ENCODE results near the gene CAMK2A. TPM values are rescaled to one million over a fixed set of nuclear protein-coding genes. Genes with fewer than 3 reads are reported as not detected.

The CAMK2A gene
- total RNA-seq, 1 experiment from 2014 or later: 0.13 TPM

DNA sequence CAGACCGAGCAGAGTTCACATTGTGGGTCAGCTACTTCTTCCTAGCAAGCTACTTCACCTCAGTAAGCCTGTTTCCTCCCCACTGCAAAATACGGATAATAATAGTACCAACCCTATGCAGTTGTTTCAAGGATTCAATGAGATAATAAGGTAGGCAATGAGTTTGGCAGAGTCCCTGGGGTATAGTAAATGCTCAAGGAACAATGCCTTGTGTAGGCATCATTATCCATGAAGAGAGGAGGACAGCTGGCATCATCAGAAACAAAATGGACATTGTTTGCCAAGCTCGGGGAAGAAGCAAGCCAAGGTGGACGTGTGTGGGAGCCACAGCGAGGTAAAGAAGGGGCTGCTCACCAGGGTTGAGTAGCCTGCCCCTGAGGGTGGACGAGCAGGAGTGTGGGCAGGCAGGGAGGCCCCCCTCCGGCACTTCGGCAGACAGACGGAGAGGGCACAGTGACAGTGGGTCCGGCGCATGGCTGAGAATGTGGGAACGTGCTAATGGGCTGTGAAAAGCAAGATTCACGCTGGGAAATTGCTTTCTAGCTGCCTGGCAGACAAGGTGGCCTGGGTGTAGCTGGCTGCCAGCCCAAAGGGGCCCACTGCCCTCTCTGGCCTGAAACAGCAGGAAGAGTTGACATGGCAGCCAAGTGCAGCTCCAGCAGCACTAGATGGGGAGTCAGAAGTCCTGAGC lies 10.1 kb downstream of the CAMK2A start:
- CTCF ChIA-PET: interaction anchor here (1.4 kb wide), 1 partner anchor 71 kb away, joined by 3 read pairs; no protein-coding TSS in a partner anchor
- Histone ChIP-seq H3K4me1 (replicated peaks; ENCODE audit: insufficient read depth) (no peaks in the 10 kb centered on the region), H2AFZ (no peak overlapping the region), H3K4me2 (no peak overlapping the region), H3K9me2 (ENCODE audit: insufficient read depth) (no peaks in the 10 kb centered on the region), H3F3A (ENCODE audit: insufficient read depth, low read depth) (no peaks in the 10 kb centered on the region), H3K36me3 (ENCODE audit: low read depth) (no peaks in the 10 kb centered on the region), H3K79me2 (ENCODE audit: low read depth) (no peaks in the 10 kb centered on the region), H3K9me3 (ENCODE audit: insufficient read depth, low read depth) (no peaks in the 10 kb centered on the region), H3K27ac (no peak overlapping the region), H3K27me3 (ENCODE audit: insufficient read depth, low read depth) (no peaks in the 10 kb centered on the region), H3K4me3 (no peak overlapping the region), H4K20me1 (ENCODE audit: insufficient read depth) (no peaks in the 10 kb centered on the region)
- intact Hi-C loops (cut with micrococcal nuclease; ENCODE audit: unreplicated experiment): no loop called here
- DNase-seq: peak in 1 of 2 experiments; percentile 23
- no peak for TF ChIP-seq EZH2 (IDR thresholded peaks at IDR 0.05; ENCODE audit: low read depth)
- TF ChIP-seq, protein P1, sequence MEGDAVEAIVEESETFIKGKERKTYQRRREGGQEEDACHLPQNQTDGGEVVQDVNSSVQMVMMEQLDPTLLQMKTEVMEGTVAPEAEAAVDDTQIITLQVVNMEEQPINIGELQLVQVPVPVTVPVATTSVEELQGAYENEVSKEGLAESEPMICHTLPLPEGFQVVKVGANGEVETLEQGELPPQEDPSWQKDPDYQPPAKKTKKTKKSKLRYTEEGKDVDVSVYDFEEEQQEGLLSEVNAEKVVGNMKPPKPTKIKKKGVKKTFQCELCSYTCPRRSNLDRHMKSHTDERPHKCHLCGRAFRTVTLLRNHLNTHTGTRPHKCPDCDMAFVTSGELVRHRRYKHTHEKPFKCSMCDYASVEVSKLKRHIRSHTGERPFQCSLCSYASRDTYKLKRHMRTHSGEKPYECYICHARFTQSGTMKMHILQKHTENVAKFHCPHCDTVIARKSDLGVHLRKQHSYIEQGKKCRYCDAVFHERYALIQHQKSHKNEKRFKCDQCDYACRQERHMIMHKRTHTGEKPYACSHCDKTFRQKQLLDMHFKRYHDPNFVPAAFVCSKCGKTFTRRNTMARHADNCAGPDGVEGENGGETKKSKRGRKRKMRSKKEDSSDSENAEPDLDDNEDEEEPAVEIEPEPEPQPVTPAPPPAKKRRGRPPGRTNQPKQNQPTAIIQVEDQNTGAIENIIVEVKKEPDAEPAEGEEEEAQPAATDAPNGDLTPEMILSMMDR (conservative IDR thresholded peaks at IDR 0.05): no peak
- POLR2A ChIA-PET (ENCODE audit: unreplicated experiment): interaction anchor here (0.6 kb wide), 1 partner anchor 45 kb away, joined by 4 read pairs; no protein-coding TSS in a partner anchor
- BruUV-seq (replicated peaks): no TSS peak

DNA sequence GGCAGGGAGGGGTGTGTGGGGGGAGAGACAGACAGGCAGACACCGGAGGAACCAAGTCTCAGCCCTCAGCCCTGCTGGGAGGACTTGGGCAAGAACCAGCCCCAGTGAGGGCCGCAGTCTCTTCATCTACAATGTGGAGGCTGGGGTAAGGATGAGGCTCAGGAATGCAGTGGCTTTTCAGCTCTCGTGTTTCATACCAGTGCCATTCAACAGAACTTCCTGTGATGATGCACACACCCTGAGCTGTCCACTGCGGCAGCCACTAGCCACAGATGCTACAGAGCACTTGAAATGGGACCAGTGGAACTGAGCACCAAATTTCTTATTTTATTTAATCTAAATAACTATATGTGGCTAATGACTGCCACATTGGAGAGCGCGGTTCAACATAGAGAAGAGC lies 10.7 kb downstream of the CAMK2A start:
- Histone ChIP-seq H3K4me3 (no peak overlapping the region), H3K79me2 (ENCODE audit: low read depth) (no peaks in the 10 kb centered on the region), H3K36me3 (ENCODE audit: low read depth) (no peaks in the 10 kb centered on the region), H4K20me1 (ENCODE audit: insufficient read depth) (no peaks in the 10 kb centered on the region), H2AFZ (no peak overlapping the region), H3K27ac (no peak overlapping the region), H3K4me1 (replicated peaks; ENCODE audit: insufficient read depth) (no peaks in the 10 kb centered on the region), H3K27me3 (ENCODE audit: insufficient read depth, low read depth) (no peaks in the 10 kb centered on the region), H3K9me2 (ENCODE audit: insufficient read depth) (no peaks in the 10 kb centered on the region), H3K4me2 (no peak overlapping the region), H3F3A (ENCODE audit: insufficient read depth, low read depth) (no peaks in the 10 kb centered on the region), H3K9me3 (ENCODE audit: insufficient read depth, low read depth) (no peaks in the 10 kb centered on the region)
- BruUV-seq (replicated peaks): no TSS peak
- intact Hi-C loops (cut with micrococcal nuclease; ENCODE audit: unreplicated experiment): no loop called here
- TF ChIP-seq, protein P1 (conservative IDR thresholded peaks at IDR 0.05): no peak
- TF ChIP-seq EZH2 (IDR thresholded peaks at IDR 0.05; ENCODE audit: low read depth): no peak
- POLR2A ChIA-PET (ENCODE audit: unreplicated experiment): interaction anchor here (0.6 kb wide), 2 partner anchors 46 to 164 kb away, joined by 3 to 4 read pairs; no protein-coding TSS in a partner anchor
- CTCF ChIA-PET: interaction anchor here (0.7 to 1.4 kb wide), 2 partner anchors 31 to 71 kb away, joined by 3 to 9 read pairs; no protein-coding TSS in a partner anchor
- DNase-seq: peak; percentile 30 to 42

DNA sequence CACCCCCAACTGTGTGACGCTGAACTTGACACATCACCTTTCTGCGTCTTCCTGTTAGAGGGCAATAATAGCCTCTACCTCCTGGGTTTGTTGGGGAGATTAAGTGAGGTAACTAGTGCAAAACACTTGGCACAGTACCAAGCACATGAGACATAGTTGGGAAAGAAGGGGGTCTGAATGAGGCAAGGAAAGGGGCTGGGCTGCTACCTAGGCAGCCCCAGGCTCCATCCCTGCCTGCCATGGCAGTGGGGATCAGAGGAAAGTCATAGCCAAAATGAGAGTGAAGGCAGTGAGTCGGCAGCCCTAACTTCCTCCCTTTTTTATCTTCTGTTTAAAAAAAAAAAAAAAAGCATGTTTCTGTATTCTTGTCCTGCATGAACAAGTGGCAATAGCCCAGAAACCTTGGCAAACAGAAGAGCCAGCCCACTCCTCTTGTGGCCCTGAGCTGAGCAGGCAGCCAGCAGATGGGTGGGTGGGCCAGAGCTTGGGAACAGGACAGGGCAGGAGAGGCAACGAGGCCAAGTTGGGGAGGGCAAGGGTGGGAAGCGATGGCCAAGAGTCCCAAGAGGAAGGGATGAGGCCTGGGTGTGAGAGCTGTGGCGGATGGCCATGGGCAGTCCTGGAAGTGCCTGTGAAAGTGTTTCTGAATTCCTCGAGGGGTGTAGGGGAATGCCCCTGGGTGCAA lies 11.4 kb downstream of the CAMK2A start:
- Histone ChIP-seq H2AFZ (no peak overlapping the region), H3K4me2 (no peak overlapping the region), H3K36me3 (ENCODE audit: low read depth) (no peaks in the 10 kb centered on the region), H3K4me3 (no peak overlapping the region), H3K4me1 (replicated peaks; ENCODE audit: insufficient read depth) (no peaks in the 10 kb centered on the region), H3K27ac (no peak overlapping the region), H4K20me1 (ENCODE audit: insufficient read depth) (no peaks in the 10 kb centered on the region), H3F3A (ENCODE audit: insufficient read depth, low read depth) (no peaks in the 10 kb centered on the region), H3K9me3 (ENCODE audit: insufficient read depth, low read depth) (no peaks in the 10 kb centered on the region), H3K9me2 (ENCODE audit: insufficient read depth) (no peaks in the 10 kb centered on the region), H3K27me3 (ENCODE audit: insufficient read depth, low read depth) (no peaks in the 10 kb centered on the region), H3K79me2 (ENCODE audit: low read depth) (no peaks in the 10 kb centered on the region)
- TF ChIP-seq, protein P1 (conservative IDR thresholded peaks at IDR 0.05): no peak
- no peak for TF ChIP-seq EZH2 (IDR thresholded peaks at IDR 0.05; ENCODE audit: low read depth)
- CTCF ChIA-PET: interaction anchor here (0.7 to 1.4 kb wide), 2 partner anchors 30 to 72 kb away, joined by 3 to 9 read pairs; no protein-coding TSS in a partner anchor
- peak in 1 of 2 experiments; percentile 10 for DNase-seq
- intact Hi-C loops (cut with micrococcal nuclease; ENCODE audit: unreplicated experiment): no loop called here
- no TSS peak for BruUV-seq (replicated peaks)
- POLR2A ChIA-PET (ENCODE audit: unreplicated experiment): interaction anchor here (0.6 kb wide), 2 partner anchors 13 to 164 kb away, joined by 3 read pairs; no protein-coding TSS in a partner anchor
